Esophagus muscularis mucosa (tissue), 4 donors: ENCODE data around the gene SPRR3. TPM values are rescaled to one million over a fixed set of nuclear protein-coding genes. Genes with fewer than 3 reads are reported as not detected.

Source experiments
- DNase-seq: peaks from one replicate; pipeline ENCODE4 v3.0.0-alpha.2; 2017; ENCODE audit errors: extremely low spot score
- H3K27ac ChIP-seq, 4 donors: fragments of 200-600 bp; sonication (generic); replicated peaks in 1 of 4; 1 replicate in 3 of 4; 2 replicates in 1 of 4; pipeline ENCODE4 v1.5.1; 2016 to 2019; ENCODE audit warnings: mild to moderate bottlenecking in 1 of 4
- H3K27me3 ChIP-seq, 4 donors: fragments of 200-600 bp; sonication (generic); one replicate each; pipeline versions ENCODE4 v1.5.1 to v1.6.0; 2016 to 2019
- H3K36me3 ChIP-seq, 4 donors: fragments of 200-600 bp; sonication (generic); one replicate each; pipeline ENCODE4 v1.5.1; 2016 to 2019
- H3K4me1 ChIP-seq, 4 donors: fragments of 200-600 bp; sonication (generic); one replicate each; pipeline ENCODE4 v1.5.1; 2016 to 2019
- H3K4me3 ChIP-seq, 4 donors: fragments of 200-600 bp; sonication (generic); 1 replicate in 2 of 4; 2 replicates in 2 of 4; pipeline ENCODE4 v1.5.1; 2016 to 2019; ENCODE audit warnings: mild to moderate bottlenecking in 4 of 4, moderate library complexity in 1 of 4
- H3K9me3 ChIP-seq, 4 donors: fragments of 200-600 bp; sonication (generic); 1 replicate in 3 of 4; 2 replicates in 1 of 4; pipeline ENCODE4 v1.5.1; 2016 to 2019
- EP300 ChIP-seq: sonication (generic); formaldehyde crosslinking; IDR thresholded peaks from one replicate; pipeline ENCODE4 v1.6.1; 2017; ENCODE audit warnings: antibody characterized with exemption
- POLR2A ChIP-seq: fragments of 450-650 bp; IDR thresholded peaks from one replicate; pipeline ENCODE4 v1.6.1; 2017; ENCODE audit warnings: antibody characterized with exemption, moderate library complexity, mild to moderate bottlenecking, low read depth
- POLR2AphosphoS5 ChIP-seq, 2 donors: sonication (generic); formaldehyde crosslinking; IDR thresholded peaks; one replicate each; pipeline ENCODE4 v1.6.1; 2017; ENCODE audit warnings: antibody characterized with exemption in 2 of 2
- WGBS: methylation state at CpG from one replicate; pipeline ENCODE4 v1.1.5; 2018; 5-methylcytosine and 5-hydroxymethylcytosine counted together
- intact Hi-C: fragments of 100-400 bp; cut with DNase I; formaldehyde crosslinking; loops from one replicate; pipeline ENCODE4 v1.15.1; 2023
- total RNA-seq, 4 donors: library from RNA; depleted of rRNA; stranded (reverse); fragments of >200 nt; gene quantifications; one replicate each; pipeline versions ENCODE4 v1.1.0 to v1.2.1, GENCODE V29; 2016
- TF ChIP-seq, protein P1 (sequence below), 3 experiments: fragments of 200-600 bp in 2 of 3; fragments of 450-650 bp in 1 of 3; sonication (generic) in 2 of 3; IDR thresholded peaks; one replicate each; pipeline ENCODE4 v1.5.1; 2017 to 2019; ENCODE audit warnings: antibody characterized with exemption in 3 of 3, mild to moderate bottlenecking in 2 of 3, moderate library complexity in 1 of 3

Gene SPRR3, protein sequence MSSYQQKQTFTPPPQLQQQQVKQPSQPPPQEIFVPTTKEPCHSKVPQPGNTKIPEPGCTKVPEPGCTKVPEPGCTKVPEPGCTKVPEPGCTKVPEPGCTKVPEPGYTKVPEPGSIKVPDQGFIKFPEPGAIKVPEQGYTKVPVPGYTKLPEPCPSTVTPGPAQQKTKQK
- total RNA-seq: 1 to 10 TPM in 2 of 4 donors, not detected in 2; 1.6 to 5.0 TPM

DNA sequence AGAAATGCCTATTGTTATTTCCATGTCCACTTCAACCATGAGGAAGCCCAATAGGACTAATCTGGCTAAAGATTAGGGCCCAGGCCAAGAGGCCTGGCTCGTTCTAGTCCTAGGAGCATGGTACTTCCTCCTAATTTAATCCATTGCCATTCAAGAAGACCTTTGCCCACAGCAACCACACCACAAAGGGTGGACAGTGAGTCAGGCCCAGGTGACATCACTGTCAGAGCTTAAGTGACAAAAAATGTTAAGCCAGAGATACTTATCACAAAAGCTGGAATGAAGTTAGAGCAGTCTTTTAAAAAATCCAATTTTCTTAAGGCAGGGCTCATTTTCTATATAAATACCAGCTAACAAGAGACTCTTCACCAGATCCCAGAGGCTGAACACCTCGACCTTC is at the start of gene SPRR3:
SPRR3 (plus strand) TSS at position 368 of the 400 bp plus-strand sequence. CDS start 1,272 bp downstream, outside the sequence.
- Histone ChIP-seq H3K9me3 (no peaks in the 10 kb centered on the region), H3K4me3 (no peak within 1 kb of the TSS), H3K36me3 (no peaks in the 10 kb centered on the region), H3K27ac (no peak within 1 kb of the TSS), H3K27me3 (no peaks in the 10 kb centered on the region), H3K4me1 (no peaks in the 10 kb centered on the region)
- 76% methylated on average over 2 of the region's 2 CpGs for WGBS
- intact Hi-C loops: no loop called here
- DNase-seq: peak; percentile 66
- no peak for TF ChIP-seq EP300
- TF ChIP-seq, protein P1, sequence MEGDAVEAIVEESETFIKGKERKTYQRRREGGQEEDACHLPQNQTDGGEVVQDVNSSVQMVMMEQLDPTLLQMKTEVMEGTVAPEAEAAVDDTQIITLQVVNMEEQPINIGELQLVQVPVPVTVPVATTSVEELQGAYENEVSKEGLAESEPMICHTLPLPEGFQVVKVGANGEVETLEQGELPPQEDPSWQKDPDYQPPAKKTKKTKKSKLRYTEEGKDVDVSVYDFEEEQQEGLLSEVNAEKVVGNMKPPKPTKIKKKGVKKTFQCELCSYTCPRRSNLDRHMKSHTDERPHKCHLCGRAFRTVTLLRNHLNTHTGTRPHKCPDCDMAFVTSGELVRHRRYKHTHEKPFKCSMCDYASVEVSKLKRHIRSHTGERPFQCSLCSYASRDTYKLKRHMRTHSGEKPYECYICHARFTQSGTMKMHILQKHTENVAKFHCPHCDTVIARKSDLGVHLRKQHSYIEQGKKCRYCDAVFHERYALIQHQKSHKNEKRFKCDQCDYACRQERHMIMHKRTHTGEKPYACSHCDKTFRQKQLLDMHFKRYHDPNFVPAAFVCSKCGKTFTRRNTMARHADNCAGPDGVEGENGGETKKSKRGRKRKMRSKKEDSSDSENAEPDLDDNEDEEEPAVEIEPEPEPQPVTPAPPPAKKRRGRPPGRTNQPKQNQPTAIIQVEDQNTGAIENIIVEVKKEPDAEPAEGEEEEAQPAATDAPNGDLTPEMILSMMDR (IDR thresholded peaks at IDR 0.05): no peak
- TF ChIP-seq POLR2A: no peak
- TF ChIP-seq POLR2AphosphoS5 (IDR thresholded peaks at IDR 0.05): no peak

DNA sequence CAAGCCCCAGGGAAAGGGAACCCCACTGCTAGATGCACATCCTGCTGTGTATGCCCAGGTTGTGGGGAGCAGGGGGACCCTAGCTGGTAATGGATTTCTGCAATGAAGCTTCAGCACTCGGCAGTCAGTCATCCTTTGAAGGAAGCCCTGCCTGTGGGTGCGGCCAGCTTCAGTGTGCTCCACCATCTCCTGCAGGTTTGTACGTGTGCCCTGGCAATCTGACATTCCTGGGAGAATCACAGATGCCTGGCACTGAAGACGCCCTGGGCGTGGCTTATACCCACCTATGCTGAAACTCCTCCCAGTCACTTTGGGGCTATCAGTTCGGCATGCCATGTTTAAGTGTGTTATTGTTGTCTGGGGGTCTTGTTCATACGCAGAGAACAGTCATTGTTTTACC is 47.8 kb upstream of the SPRR3 start:
- no peaks in the 10 kb centered on the region for H3K27me3 ChIP-seq
- H3K27ac ChIP-seq: no peak overlapping the region
- no peaks in the 10 kb centered on the region for H3K36me3 ChIP-seq
- TF ChIP-seq EP300: no peak
- TF ChIP-seq POLR2A: no peak
- no peak for TF ChIP-seq POLR2AphosphoS5 (IDR thresholded peaks at IDR 0.05)
- TF ChIP-seq, protein P1 (IDR thresholded peaks at IDR 0.05): no peak
- WGBS: 36% methylated on average over 5 of the region's 7 CpGs
- H3K9me3 ChIP-seq: no peaks in the 10 kb centered on the region
- no peak for DNase-seq
- H3K4me1 ChIP-seq: no peaks in the 10 kb centered on the region
- intact Hi-C loops: no loop called here
- H3K4me3 ChIP-seq: no peak overlapping the region

DNA sequence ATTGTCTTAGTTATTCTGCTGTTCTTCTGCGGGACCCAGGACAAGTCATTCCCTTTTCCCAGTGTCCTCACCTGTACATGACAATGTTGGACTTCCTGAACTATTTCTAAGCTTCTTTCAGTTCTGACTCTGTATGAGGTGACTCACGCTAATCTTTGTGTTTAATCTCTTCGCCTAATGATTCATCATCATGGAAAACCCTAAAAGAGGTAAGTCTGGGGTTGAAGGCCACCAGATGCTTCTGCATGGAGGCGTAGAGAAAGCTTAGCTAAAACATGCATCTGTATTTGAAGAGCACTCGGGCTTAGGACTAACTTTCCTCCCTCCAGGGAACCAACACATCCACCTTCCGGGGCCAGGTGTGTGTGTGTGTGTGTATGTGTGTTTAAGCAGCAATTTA is 47.1 kb upstream of the SPRR3 start:
- Histone ChIP-seq H3K9me3 (no peaks in the 10 kb centered on the region), H3K36me3 (no peaks in the 10 kb centered on the region), H3K27ac (no peak overlapping the region), H3K4me1 (no peaks in the 10 kb centered on the region), H3K4me3 (no peak overlapping the region), H3K27me3 (no peaks in the 10 kb centered on the region)
- no peak for DNase-seq
- intact Hi-C loops: no loop called here
- WGBS: 80% methylated on average over 6 of the region's 6 CpGs
- TF ChIP-seq POLR2A (no peak), EP300 (no peak), POLR2AphosphoS5 (IDR thresholded peaks at IDR 0.05) (no peak)
- TF ChIP-seq, protein P1 (IDR thresholded peaks at IDR 0.05): no peak

GRCh38 chr1:152957561-152957960 is 44.0 kb upstream of the SPRR3 start:
- TF ChIP-seq, protein P1 (IDR thresholded peaks at IDR 0.05): no peak
- TF ChIP-seq EP300 (no peak), POLR2AphosphoS5 (IDR thresholded peaks at IDR 0.05) (no peak), POLR2A (no peak)
- no peaks in the 10 kb centered on the region for H3K4me1 ChIP-seq
- no peaks in the 10 kb centered on the region for H3K9me3 ChIP-seq
- no peak overlapping the region for H3K27ac ChIP-seq
- no peaks in the 10 kb centered on the region for H3K27me3 ChIP-seq
- no peak for DNase-seq
- no peak overlapping the region for H3K4me3 ChIP-seq
- intact Hi-C loops: no loop called here
- H3K36me3 ChIP-seq: no peaks in the 10 kb centered on the region
- WGBS: 82% methylated on average over 3 of the region's 3 CpGs

- intact Hi-C loops: no loop called here
- no peak for DNase-seq
- no peak for TF ChIP-seq POLR2AphosphoS5 (IDR thresholded peaks at IDR 0.05)
- Histone ChIP-seq H3K27ac (no peak overlapping the region), H3K4me3 (no peak overlapping the region), H3K9me3 (no peaks in the 10 kb centered on the region), H3K27me3 (no peaks in the 10 kb centered on the region), H3K4me1 (no peaks in the 10 kb centered on the region), H3K36me3 (no peaks in the 10 kb centered on the region)
- no CpG with 5 or more reads among the region's 3 CpGs for whole genome bisulfite sequencing
These were observed 42.3 kb upstream of the SPRR3 start for GRCh38 chr1:152959273-152959672.
